M059J (cell line): ENCODE measurements around the gene CIZ1. TPM values are rescaled to one million over a fixed set of nuclear protein-coding genes. Genes with fewer than 3 reads are reported as not detected.
"Not testable (repeated sequence)": the region's sequence is repeated elsewhere in the genome, so short reads cannot be mapped to it uniquely, and the experiment has no call there.

Experiments
- DNase-seq: peaks from one replicate; pipeline ENCODE4 v3.0.0-alpha.2; 2012; ENCODE audit warnings: low read depth
- total RNA-seq: library from RNA; depleted of rRNA; stranded (reverse); fragments of >200 nt; shearing (Covaris generic); gene quantifications from 2 replicates; pipeline ENCODE4 v1.2.3, GENCODE V29; 2014; rRNA removed

The CIZ1 gene, protein sequence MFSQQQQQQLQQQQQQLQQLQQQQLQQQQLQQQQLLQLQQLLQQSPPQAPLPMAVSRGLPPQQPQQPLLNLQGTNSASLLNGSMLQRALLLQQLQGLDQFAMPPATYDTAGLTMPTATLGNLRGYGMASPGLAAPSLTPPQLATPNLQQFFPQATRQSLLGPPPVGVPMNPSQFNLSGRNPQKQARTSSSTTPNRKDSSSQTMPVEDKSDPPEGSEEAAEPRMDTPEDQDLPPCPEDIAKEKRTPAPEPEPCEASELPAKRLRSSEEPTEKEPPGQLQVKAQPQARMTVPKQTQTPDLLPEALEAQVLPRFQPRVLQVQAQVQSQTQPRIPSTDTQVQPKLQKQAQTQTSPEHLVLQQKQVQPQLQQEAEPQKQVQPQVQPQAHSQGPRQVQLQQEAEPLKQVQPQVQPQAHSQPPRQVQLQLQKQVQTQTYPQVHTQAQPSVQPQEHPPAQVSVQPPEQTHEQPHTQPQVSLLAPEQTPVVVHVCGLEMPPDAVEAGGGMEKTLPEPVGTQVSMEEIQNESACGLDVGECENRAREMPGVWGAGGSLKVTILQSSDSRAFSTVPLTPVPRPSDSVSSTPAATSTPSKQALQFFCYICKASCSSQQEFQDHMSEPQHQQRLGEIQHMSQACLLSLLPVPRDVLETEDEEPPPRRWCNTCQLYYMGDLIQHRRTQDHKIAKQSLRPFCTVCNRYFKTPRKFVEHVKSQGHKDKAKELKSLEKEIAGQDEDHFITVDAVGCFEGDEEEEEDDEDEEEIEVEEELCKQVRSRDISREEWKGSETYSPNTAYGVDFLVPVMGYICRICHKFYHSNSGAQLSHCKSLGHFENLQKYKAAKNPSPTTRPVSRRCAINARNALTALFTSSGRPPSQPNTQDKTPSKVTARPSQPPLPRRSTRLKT
- total RNA-seq = 50.2 and 52.4 TPM in 2 replicates

DNA sequence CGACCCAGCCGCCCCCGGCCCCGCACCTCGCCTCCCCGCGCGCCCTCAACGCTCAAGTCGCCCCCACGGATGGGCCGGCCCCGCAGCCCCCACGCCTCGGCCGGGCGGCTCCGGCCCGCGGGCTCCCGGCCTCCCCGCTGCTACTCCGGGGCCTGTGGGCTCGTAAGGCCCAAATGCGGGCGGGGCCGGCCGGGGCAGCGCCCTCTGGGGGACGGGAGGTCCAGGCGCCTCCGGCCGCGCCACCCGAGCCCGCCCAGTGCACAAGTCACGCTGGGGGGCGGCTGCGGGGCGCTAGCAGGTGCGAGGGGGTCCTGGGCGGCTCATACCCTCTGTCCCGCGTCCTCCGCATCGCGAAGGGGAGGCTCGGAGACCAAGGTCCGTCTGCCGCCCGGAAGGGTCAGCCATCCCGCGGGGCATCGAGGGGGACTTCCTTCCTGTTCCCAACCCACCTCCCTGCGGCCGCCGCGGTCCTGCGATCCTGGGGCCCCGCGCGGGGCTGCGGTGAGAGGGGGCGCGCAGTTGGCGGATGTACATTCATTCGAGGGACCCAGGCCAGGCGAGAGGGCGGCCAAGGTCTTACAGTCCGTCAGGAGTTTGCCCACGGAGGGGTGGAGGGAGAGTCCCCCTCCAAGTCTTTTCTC, at the start of gene CIZ1:
Gene CIZ1 (minus strand): TSS at position 167 of the 641 bp plus-strand sequence. CDS start 715 bp downstream, outside the sequence.
- DNase-seq = peak; percentile 74

DNA sequence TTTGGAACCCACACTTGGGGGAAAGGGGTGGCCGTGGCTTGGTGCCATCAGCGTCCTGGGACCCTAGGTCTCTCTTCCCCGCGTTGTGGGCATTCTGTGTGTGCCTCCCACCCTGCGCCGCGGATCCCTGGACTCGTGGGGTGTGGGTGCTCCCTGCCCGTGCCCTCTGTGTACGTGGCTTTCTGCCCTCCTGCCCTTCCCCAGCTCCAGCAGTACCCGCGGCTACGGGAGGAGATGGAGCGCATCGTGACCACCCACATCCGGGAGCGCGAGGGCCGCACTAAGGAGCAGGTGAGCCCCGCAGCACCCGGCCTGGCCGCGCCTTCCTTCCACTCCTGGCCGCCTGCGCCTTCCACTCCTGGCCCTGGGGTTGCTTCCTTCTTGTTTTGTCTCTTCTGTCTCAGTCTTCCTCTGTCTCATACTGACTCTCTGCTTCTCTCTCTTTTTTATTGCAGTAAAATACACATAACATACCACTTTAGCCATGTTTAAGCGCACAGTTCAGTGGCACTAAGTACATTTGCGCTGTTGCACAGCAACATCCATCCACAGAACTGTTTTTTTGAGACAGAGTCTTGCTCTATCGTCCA, 42.5 kb upstream of the CIZ1 start:
- DNase-seq = no peak

DNA sequence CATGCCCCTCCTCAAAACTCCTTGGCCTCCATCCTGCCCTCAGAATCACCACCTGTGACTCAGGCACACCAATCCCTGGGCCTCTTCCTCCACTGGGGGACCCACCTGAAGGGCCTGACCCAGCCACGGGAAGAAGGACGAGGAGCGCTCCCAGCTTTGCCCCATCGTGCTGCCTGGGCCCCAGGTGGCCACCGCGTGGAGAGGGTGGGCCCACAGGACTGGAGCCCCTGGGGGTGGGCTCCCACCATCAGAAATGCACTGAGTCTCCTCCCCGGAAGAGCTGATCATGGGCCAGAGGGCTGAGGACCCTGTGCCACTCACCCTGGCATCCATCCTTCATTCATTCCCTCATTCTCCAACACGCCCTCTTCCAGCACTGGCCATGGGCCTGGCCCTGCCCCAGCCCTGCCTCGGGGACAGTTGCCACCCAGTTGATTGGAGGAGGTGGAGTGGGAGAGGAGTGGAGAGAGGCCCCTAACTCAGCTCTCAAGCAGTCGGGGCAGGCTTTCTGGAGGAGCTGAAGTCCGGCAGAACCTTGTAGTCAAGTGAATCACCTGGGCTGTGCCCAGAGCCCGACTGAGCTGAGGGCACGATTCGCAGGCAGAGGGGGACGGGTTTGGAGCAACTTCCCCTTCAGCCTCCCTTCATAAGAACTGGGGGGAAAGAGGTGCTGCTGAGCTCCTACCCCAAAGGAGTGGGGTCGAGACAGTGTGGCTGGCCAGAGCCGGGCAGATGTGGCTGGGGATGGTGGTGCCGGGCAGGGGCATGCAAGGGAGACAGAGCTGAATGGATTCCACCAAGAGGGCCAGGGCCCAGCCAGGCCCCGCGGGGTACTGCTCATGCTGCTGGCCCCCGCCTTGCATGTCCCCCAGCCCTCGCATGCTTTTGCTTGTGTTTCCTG, 41.4 kb upstream of the CIZ1 start:
- no peak for DNase-seq

DNA sequence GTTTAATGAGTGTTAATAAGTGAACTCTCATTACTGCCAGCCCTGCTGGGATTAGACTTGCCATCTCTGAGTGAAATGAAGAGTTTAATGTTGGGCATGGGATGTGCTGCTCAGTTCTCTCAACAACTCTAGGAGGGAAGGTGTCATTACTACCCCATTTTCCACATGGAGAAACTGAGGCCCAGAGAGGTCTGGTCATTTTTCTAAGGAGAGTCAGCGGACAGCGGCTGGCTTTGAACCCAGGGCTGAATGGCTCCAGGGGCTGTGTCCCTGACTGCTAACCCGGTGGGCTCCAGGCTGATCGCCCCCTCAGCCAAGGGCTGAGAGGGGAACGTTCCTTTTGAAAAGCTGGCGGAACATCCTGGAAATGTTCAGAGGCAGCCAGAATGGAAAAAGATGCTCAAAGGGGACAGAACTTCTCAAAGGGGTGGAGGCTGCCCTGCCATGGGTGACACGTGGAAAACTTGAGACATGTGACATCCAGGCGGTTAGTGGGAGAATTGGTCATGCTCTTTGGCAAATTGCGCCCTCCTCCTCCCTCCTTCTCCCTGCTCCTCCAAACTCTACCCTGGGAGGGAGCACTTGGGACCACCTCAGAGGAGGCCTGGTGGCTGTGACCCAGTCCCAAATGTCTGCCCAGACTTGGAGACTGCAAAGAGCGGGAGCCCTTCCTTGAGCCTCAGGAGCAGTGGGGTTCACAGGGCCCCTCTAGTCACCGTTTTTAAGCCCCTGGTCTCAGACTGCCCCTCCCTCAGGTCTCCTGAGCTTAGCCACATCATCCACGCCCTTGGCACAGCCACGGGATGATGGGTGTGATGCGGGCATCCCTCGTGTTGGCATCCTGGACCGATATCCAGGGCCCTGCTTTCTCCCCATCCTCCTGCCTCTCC, 40.5 kb upstream of the CIZ1 start:
- DNase-seq = no peak

DNA sequence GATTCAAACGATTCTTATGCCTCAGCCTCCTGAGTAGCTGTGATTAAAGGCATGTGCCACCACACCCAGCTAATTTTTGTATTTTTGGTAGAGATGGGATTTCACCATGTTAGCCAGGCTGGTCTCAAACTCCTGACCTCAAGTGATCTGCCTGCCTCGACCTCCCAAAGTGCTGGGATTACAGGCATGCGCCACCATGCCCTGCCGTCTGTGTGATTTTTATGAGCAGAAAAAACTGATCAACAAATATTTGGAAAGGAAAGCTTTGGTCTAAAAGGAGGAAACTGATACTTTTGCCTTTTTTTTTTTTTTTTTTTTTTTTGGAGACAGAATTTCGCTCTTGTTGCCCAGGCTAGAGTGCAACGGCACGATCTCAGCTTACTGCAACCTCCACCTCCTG, 39.5 kb upstream of the CIZ1 start:
- DNase-seq = not testable (repeated sequence)

DNA sequence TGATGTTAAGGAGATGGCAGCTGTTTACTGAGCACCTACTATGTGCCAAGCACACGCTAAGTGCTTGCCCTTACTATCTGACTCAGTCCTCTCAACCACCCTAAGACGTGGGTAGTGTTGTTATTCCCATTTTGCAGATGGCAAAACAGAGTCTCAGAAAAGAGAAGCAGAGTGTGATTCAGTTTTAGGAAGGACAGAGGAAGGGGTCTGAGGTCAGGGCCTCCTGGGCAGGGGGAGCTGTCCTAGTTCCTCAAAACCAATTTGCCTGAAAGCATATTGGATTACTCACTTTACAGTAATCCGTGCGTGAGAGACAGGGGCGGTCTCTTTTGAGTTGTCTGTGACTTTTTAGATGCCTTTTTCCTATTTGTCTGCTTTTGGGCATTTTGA, 35.0 kb upstream of the CIZ1 start:
- DNase-seq = no peak

DNA sequence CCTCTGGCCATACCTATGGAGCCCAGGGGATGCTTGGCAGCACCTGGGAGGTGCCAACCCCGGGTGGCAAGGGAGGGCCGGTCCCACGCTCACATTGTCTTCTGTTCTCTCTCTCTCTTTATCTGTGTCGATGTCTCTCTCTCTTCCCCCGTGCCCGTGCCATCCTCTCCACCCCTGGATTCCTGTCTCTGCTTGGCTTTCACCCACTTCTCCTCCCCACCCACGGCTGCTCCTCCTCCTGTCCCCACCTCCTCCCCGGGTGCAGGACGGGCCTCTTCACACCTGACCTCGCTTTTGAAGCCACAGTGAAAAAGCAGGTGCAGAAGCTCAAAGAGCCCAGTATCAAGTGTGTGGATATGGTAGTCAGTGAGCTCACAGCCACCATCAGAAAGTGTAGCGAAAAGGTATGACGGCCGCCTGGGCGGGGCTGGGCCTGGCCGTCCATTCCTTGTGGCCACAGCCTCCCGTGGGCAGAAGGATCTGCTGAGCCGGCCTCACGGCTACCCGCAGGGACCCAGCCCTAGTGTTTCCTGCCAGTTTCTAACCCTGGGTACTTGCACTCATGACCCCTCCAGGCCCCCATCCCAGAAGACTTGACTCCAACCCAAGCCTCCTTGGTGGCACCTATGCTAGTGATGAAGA, 34.5 kb upstream of the CIZ1 start:
- no peak for DNase-seq

DNA sequence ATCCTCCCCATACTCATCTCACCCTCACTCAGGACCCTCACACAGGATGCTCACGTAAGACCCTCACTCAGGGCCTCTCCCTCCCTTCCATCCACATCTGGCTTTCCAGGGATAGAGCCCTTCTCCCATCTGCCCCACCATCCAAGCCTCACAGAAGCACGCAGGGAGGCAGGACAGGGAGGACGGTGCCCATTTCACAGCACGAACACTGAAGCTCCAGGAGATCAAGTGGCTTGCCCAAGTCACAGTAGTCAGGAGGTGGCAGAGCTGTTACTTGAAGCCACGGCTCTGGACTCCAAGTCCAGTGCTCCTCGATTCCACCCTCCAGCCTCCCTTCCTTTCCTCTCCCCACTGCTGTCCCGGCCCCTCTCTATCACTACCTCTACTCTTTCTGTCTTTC, 33.5 kb upstream of the CIZ1 start:
- no peak for DNase-seq

DNA sequence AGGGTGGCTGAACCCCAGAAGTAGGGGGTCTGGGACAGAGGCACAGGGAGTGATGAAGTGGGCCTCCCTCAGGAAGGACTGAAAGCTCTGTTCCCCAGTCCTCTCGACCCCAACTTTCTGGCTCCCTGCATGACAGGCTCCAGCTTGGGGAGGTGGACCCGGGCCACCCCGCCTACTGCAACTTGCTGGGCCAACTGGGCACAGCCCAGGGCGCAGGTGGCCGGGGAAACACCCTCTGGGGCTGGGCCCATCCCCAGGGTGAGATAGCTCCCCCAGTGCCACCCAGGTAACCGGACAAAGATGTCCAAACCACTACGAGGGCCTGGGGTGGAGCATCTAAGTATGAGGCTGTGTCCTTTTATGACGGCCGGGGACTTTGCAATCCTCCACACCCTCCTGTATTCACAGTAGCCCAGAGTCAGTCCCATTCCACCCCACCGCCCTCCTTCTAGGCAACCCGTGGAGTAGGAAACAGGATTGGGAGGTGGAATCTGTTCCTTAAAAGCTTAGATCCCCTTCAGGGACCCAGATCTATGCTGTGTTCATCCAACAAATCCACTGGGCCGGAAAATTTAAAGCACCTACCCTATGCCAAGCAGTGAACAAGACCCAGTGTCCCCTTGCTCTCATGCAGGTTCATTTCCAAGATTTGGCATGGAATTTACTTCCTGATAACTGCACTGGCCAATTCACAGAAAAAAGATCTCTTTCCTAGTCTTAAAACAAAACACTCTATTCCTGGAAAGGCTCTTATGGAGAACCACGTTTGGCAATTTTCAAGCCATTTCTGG, 31.7 kb upstream of the CIZ1 start:
- DNase-seq = no peak

DNA sequence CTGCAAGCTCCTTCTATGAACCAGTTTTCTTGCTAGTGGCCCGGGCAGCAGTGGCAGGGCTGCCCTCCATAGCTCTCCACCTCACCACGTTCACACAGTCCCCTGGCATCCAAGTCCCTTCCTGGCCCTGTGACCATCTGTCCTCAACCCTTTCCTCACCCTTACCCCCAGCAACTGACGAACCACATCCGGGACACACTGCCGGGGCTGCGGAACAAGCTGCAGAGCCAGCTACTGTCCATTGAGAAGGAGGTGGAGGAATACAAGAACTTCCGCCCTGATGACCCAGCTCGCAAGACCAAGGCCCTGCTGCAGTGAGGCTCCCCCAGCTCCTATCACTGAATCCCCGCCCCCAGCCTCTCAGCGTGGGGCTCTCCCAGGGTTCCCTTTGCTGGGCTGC, 30.7 kb upstream of the CIZ1 start:
- no peak for DNase-seq

DNA sequence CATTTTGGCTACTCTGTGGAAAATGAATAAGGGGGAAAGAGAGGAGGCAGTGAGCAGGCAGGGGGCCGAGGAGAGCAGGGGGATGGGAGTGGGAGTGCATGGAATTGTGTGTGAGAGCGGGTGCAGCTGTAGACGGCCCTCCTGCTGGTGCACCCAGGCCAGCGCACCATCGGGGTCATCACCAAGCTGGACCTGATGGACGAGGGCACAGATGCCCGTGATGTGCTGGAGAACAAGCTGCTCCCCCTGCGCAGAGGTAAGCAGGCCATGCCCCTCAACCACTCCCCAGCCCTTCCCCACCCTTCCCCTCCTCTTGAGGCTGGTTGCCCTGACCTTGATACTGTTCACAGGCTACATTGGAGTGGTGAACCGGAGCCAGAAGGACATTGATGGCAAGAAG, 28.5 kb upstream of the CIZ1 start:
- DNase-seq = no peak

DNA sequence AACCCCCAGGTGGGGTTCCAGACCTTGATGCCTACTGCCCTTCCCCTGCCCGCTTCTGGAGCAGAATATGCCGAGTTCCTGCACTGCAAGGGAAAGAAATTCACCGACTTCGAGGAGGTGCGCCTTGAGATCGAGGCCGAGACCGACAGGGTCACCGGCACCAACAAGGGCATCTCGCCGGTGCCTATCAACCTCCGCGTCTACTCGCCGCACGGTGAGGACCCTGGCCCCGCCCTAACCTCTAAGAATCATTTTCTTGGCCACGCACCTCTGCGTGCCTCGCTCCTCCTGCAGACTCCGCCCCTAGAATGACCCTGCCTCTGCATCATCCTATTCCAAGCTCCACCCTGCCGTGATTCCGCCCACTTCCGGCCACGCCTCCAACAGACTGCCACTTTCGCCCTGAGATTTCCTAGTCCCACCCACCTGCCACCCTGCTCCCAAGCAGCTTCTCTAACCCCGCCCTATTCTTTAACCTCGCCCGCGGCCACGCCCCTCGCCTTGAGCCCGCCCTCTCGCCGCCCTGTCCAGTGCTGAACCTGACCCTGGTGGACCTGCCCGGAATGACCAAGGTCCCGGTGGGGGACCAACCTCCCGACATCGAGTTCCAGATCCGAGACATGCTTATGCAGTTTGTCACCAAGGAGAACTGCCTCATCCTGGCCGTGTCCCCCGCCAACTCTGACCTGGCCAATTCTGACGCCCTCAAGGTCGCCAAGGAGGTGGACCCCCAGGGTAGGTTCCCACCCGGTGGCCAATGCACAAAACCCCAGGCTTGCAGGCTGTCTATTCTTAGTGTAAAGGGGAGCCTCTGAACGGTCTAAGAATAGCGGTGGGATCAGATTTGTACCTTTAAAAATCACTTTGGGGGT, 27.4 kb upstream of the CIZ1 start:
- no peak for DNase-seq

DNA sequence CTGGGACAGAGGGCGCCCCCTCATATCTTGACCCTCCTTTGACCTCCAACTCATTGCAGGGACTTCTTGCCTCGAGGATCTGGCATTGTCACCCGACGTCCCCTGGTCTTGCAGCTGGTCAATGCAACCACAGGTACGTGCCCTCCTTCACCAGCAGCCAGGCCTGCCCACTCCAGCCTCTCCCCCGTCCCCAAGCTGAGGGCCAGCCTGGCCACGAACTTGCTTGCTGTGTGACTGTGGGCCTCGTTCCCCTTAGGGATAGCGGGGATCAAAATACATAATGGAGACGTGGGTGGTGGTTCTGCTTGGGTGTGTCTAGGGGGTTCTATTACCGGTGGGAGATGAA, 26.8 kb upstream of the CIZ1 start:
- DNase-seq = no peak

DNA sequence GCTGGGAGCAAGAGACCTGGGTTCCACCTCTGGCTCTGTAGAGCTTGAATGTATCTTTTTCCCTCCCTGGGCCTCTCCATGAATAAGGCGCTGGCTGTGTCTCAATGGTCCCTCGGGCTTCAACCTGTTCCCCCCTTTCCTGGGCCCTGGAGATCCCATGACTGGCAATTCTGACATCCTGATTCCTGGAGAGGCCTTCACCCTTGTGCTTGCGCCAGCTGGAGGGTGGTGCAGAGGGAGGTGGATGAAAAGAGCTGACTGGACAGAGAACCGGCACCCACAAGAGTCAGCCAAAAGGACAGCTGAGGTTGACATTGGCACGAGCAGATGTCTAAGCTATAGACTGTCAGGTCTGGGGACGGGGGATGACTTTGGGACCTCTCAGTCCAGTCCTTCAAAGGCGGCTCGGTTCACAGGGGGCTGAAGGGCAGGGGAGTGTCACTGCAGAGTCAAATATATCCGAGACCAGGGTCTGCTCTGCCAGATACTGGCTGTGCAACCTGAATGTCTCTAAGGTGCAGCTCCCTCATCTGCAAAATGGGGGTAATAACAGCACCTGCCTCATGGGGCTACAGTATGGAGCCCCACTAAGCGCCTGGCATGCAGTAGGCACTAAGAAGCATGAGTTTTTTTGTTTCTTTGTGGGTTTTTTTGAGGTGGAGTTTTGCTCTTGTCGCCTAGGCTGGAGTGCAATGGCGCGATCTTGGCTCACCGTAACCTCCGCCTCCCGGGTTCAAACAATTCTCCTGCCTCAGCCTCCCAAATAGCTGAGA, 25.6 kb upstream of the CIZ1 start:
- no peak for DNase-seq

DNA sequence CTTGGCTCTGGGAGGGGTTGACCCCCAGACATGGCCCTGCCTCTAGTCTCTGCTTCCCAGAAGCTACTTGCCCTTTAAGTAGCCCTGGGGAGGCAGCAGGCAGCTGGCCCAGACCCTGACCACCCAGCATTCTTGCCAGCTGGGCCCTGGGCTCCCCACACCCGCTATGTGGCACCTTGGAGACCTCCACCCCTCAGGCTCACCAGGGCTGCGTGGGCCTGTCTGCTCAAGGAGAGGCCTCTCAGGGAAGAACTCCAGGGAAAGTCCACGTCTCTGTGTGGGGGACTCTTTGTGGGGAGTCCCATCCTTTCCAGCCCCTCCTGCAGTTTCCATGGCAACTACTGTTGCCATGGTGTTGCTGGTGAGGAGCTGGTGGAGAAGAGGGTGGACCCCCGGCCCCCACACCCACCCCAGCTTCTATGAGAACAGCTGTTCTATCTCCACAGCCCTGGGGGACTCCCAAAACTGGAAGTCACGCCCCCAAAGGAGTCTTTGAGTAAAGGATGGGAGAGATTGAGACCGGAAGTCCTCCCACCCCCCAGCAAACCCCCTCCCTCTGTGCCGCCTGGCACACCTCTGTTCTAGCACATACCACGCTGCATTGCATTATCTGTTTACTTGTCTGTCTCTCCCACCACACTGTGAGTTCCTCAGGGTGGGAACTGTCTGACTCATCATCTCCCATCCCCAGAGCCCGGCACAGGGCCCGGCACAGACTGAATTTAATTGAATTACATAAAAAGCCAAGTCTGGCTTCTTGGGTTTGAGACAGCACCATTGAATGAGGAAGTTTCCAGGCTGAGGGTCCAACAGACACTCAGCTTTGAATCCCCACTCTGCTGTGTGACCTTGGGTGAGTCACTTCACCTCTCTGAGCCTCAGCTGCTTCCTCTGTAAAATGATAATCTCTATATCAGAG, 24.4 kb upstream of the CIZ1 start:
- peak; percentile 41 for DNase-seq
